ENCODE measurements around the gene SLC22A15.

DNA sequence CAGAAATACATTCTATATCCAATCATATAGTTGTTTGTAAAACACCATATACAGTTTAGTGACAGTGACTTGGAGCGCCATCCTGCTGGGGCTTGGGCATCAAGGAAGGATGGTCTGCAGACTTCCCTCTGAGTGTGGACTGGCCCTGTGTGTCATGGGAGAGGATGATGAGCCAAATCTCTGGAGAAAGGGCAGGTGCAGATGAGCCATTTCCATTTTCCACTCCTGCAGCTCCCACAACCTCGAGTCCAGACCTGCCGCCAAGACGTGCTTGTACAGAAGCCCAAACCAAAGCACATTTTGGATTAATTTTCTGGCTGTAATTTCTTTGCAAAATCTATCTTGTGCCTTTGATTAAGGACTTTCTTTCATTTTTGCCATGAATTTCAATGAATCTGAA is 48.3 kb upstream of the SLC22A15 start:
- TF ChIP-seq, protein P1, sequence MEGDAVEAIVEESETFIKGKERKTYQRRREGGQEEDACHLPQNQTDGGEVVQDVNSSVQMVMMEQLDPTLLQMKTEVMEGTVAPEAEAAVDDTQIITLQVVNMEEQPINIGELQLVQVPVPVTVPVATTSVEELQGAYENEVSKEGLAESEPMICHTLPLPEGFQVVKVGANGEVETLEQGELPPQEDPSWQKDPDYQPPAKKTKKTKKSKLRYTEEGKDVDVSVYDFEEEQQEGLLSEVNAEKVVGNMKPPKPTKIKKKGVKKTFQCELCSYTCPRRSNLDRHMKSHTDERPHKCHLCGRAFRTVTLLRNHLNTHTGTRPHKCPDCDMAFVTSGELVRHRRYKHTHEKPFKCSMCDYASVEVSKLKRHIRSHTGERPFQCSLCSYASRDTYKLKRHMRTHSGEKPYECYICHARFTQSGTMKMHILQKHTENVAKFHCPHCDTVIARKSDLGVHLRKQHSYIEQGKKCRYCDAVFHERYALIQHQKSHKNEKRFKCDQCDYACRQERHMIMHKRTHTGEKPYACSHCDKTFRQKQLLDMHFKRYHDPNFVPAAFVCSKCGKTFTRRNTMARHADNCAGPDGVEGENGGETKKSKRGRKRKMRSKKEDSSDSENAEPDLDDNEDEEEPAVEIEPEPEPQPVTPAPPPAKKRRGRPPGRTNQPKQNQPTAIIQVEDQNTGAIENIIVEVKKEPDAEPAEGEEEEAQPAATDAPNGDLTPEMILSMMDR (IDR thresholded peaks at IDR 0.05; ENCODE audit: low read depth, low read length) = no peak
- no peak for TF ChIP-seq POLR2A (IDR thresholded peaks at IDR 0.05; ENCODE audit: extremely low read depth, insufficient read length)
- TF ChIP-seq, protein P2, sequence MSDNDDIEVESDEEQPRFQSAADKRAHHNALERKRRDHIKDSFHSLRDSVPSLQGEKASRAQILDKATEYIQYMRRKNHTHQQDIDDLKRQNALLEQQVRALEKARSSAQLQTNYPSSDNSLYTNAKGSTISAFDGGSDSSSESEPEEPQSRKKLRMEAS (IDR thresholded peaks at IDR 0.05; ENCODE audit: low read depth, low read length) = no peak
- TF ChIP-seq MYC (IDR thresholded peaks at IDR 0.05; ENCODE audit: low read depth, low read length) = no peak
